HG03342 (cell line): ENCODE measurements around the gene SLC24A3.

Experiments
- ATAC-seq: cut with Tn5 transposase; IDR thresholded peaks from one replicate; pipeline ENCODE4 v1.9.1; 2021; ENCODE audit warnings: mild to moderate bottlenecking, moderate library complexity; ENCODE audit not compliant: unreplicated experiment

Gene SLC24A3

GRCh38 chr20:19571996-19572395 is 359.6 kb downstream of the SLC24A3 start:
- no peak for ATAC-seq

GRCh38 chr20:19577692-19578091 is 365.2 kb downstream of the SLC24A3 start:
- ATAC-seq: no peak

GRCh38 chr20:19582782-19583181 is 370.3 kb downstream of the SLC24A3 start:
- ATAC-seq: no peak

- ATAC-seq: no peak
These were observed 371.2 kb downstream of the SLC24A3 start for GRCh38 chr20:19583532-19584175.

GRCh38 chr20:19588241-19588640 is 375.8 kb downstream of the SLC24A3 start:
- no peak for ATAC-seq

- ATAC-seq: no peak
These were observed 376.3 kb downstream of the SLC24A3 start for GRCh38 chr20:19588732-19589131.

GRCh38 chr20:19589787-19590362 is 377.4 kb downstream of the SLC24A3 start:
- ATAC-seq: no peak

- ATAC-seq: no peak
These were observed 377.9 kb downstream of the SLC24A3 start for GRCh38 chr20:19590382-19590781.

GRCh38 chr20:19593762-19594161 is 381.3 kb downstream of the SLC24A3 start:
- ATAC-seq: no peak

GRCh38 chr20:19594896-19595295 is 382.5 kb downstream of the SLC24A3 start:
- no peak for ATAC-seq

- no peak for ATAC-seq
These were observed 385.8 kb downstream of the SLC24A3 start for GRCh38 chr20:19598117-19598850.

GRCh38 chr20:19599200-19599599 is 386.8 kb downstream of the SLC24A3 start:
- no peak for ATAC-seq

GRCh38 chr20:19600042-19600441 is 387.6 kb downstream of the SLC24A3 start:
- ATAC-seq: no peak

GRCh38 chr20:19601126-19601810 is 388.8 kb downstream of the SLC24A3 start:
- no peak for ATAC-seq

- ATAC-seq: no peak
These were observed 390.4 kb downstream of the SLC24A3 start for GRCh38 chr20:19602675-19603375.

- no peak for ATAC-seq
These were observed 390.9 kb downstream of the SLC24A3 start for GRCh38 chr20:19603376-19603750.

- ATAC-seq: no peak
These were observed 393.5 kb downstream of the SLC24A3 start for GRCh38 chr20:19605786-19606485.

GRCh38 chr20:19609642-19610223 is 397.3 kb downstream of the SLC24A3 start:
- ATAC-seq: no peak

- ATAC-seq: no peak
These were observed 403.2 kb downstream of the SLC24A3 start for GRCh38 chr20:19615629-19616028.

- no peak for ATAC-seq
These were observed 403.6 kb downstream of the SLC24A3 start for GRCh38 chr20:19616081-19616480.
